CD14-positive monocyte (primary cell): ENCODE data around the gene PPP3CA. TPM values are rescaled to one million over a fixed set of nuclear protein-coding genes. Genes with fewer than 3 reads are reported as not detected.

ENCODE experiments used
- DNase-seq, 3 donors: peaks; one replicate each; pipeline ENCODE4 v3.0.0-alpha.2; 2011 to 2022
- H2AFZ ChIP-seq: 2 replicates; pipeline ENCODE4 v1.6.0; 2012; ENCODE audit warnings: mild to moderate bottlenecking, low read depth, low read length, inconsistent platforms; ENCODE audit not compliant: insufficient read depth, poor library complexity, severe bottlenecking
- H3K27ac ChIP-seq, 2 donors: 1 replicate in 1 of 2; 2 replicates in 1 of 2; pipeline ENCODE4 v1.5.1; 2012 to 2013; ENCODE audit warnings: low read length in 2 of 2, control low read depth in 1 of 2, inconsistent platforms in 1 of 2, low read depth in 1 of 2, mild to moderate bottlenecking in 1 of 2
- H3K27me3 ChIP-seq, 2 donors: one replicate each; pipeline versions ENCODE4 v1.6.0 to v1.6.1; 2011 to 2013; ENCODE audit warnings: low read length in 2 of 2; ENCODE audit not compliant: control insufficient read depth in 2 of 2, insufficient read depth in 2 of 2
- H3K36me3 ChIP-seq, 2 donors: replicated peaks in 1 of 2; 1 replicate in 1 of 2; 2 replicates in 1 of 2; pipeline versions ENCODE4 v1.5.1 to v1.6.1; 2012 to 2013; ENCODE audit warnings: low read length in 2 of 2, control low read depth in 1 of 2, inconsistent platforms in 1 of 2, mild to moderate bottlenecking in 1 of 2; ENCODE audit not compliant: insufficient read depth in 2 of 2, control insufficient read depth in 1 of 2
- H3K4me1 ChIP-seq, 2 donors: 1 replicate in 1 of 2; 2 replicates in 1 of 2; pipeline versions ENCODE4 v1.5.1 to v1.6.1; 2012 to 2013; ENCODE audit warnings: low read length in 2 of 2, control low read depth in 1 of 2, inconsistent platforms in 1 of 2, mild to moderate bottlenecking in 1 of 2, moderate library complexity in 1 of 2; ENCODE audit not compliant: insufficient read depth in 2 of 2, control insufficient read depth in 1 of 2
- H3K4me2 ChIP-seq: replicated peaks from 2 replicates; pipeline ENCODE3; 2012; ENCODE audit warnings: low read length, moderate library complexity, mild to moderate bottlenecking; ENCODE audit not compliant: poor library complexity, severe bottlenecking; ENCODE audit errors: extremely low read depth
- H3K4me3 ChIP-seq, 3 experiments: fragments of 200-600 bp in 1 of 3; sonication (generic) in 1 of 3; replicated peaks in 1 of 3; 1 replicate in 2 of 3; 2 replicates in 1 of 3; pipeline ENCODE4 v1.5.1; 2011 to 2013; ENCODE audit warnings: low read length in 3 of 3, mild to moderate bottlenecking in 3 of 3, control low read depth in 2 of 3, low read depth in 2 of 3, inconsistent platforms in 1 of 3, moderate library complexity in 1 of 3
- H3K79me2 ChIP-seq: 2 replicates; pipeline ENCODE4 v1.6.0; 2012; ENCODE audit warnings: mild to moderate bottlenecking, control low read depth, inconsistent platforms, low read length, moderate library complexity; ENCODE audit not compliant: insufficient read depth
- H3K9ac ChIP-seq: 2 replicates; pipeline ENCODE4 v1.6.0; 2017; ENCODE audit warnings: low read length, mild to moderate bottlenecking; ENCODE audit not compliant: insufficient read depth, poor library complexity, severe bottlenecking
- H3K9me3 ChIP-seq, 2 donors: replicated peaks in 1 of 2; 1 replicate in 1 of 2; 2 replicates in 1 of 2; pipeline versions ENCODE4 v1.5.1 to v1.6.1; 2012 to 2013; ENCODE audit warnings: low read length in 2 of 2, control low read depth in 1 of 2; ENCODE audit not compliant: control insufficient read depth in 1 of 2, insufficient read depth in 1 of 2
- H4K20me1 ChIP-seq: 2 replicates; pipeline ENCODE4 v1.6.0; 2012; ENCODE audit warnings: mild to moderate bottlenecking, low read length, control low read depth, moderate library complexity; ENCODE audit not compliant: insufficient read depth
- H3K27ac Mint-ChIP-seq, 7 donors: one replicate each; pipeline ENCODE4 v1.8.0; 2020; ENCODE audit warnings: mild to moderate bottlenecking in 7 of 7, mixed read lengths in 7 of 7, moderate library complexity in 6 of 7, inconsistent platforms in 2 of 7
- H3K27me3 Mint-ChIP-seq, 3 donors: one replicate each; pipeline ENCODE4 v1.8.0; 2021 to 2022; ENCODE audit warnings: low read depth in 3 of 3, mild to moderate bottlenecking in 3 of 3, mixed read lengths in 3 of 3, moderate library complexity in 3 of 3, inconsistent platforms in 1 of 3
- H3K36me3 Mint-ChIP-seq, 2 donors: one replicate each; pipeline ENCODE4 v1.8.0; 2020; ENCODE audit warnings: mixed read lengths in 2 of 2, inconsistent platforms in 1 of 2, mild to moderate bottlenecking in 1 of 2
- H3K4me1 Mint-ChIP-seq: one replicate; pipeline ENCODE4 v1.8.0; 2020; ENCODE audit warnings: mild to moderate bottlenecking, mixed read lengths
- H3K4me3 Mint-ChIP-seq, 2 donors: one replicate each; pipeline ENCODE4 v1.8.0; 2020; ENCODE audit warnings: mild to moderate bottlenecking in 2 of 2, mixed read lengths in 2 of 2, moderate library complexity in 1 of 2
- H3K9me3 Mint-ChIP-seq, 7 donors: one replicate each; pipeline ENCODE4 v1.8.0; 2020 to 2022; ENCODE audit warnings: mixed read lengths in 7 of 7, mild to moderate bottlenecking in 6 of 7, moderate library complexity in 6 of 7, inconsistent platforms in 2 of 7
- WGBS: methylation state at CpG from one replicate; pipeline ENCODE4 v1.1.5; 2013; ENCODE audit warnings: missing lambda C conversion rate; ENCODE audit not compliant: insufficient coverage; 5-methylcytosine and 5-hydroxymethylcytosine counted together
- intact Hi-C, 2 donors: fragments of 100-400 bp; cut with micrococcal nuclease; formaldehyde crosslinking; loops; one replicate each; pipeline versions ENCODE4 v1.15.0 to v1.15.1; 2023
- polyA plus RNA-seq, 3 donors: library from polyadenylated mRNA; depleted of rRNA in 1 of 3; unstranded in 2 of 3; stranded (reverse) in 1 of 3; fragments of 300-500 nt in 2 of 3; fragments of >200 nt in 1 of 3; fragmentation: Illumina TruSeq in 2 of 3; gene quantifications; 1 replicate in 2 of 3; 2 replicates in 1 of 3; pipeline ENCODE4 v1.2.3, GENCODE V29; 2012 to 2021
- TF ChIP-seq, protein P1 (sequence below): fragments of 200-600 bp; IDR thresholded peaks from one replicate; pipeline ENCODE4 v1.8.0; 2022; ENCODE audit warnings: antibody characterized with exemption, mild to moderate bottlenecking

The PPP3CA gene
- polyA plus RNA-seq, 3 donors, result 5.1 to 9.7 (median 8.9) TPM

DNA sequence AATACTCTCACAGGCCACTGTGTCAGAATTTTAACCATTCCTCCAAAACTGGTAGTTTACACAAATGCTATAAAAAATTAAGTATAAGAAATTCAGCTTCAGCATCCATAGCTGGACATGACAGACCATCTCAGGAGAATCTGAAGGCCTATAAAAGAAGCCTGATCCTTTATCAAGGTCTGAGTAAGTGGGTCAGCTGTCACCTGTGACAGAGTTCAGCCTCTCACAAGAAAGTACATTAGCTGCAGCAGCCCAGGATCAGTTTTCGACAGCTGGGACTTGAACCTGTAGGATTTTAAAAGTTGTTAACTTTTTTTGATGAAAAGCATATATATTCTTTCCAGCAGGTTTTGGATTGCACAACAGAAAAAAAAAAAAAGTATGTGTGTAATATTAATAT is 60.7 kb downstream of the PPP3CA start:
- H3K27me3 ChIP-seq, result no peaks in the 10 kb centered on the region
- no peak overlapping the region for H3K27ac ChIP-seq
- 100% methylated on average over 1 of the region's 1 CpG for WGBS
- Mint-ChIP-seq H3K9me3 (no peaks in the 10 kb centered on the region), H3K4me3 (no peak overlapping the region), H3K36me3 (no peaks in the 10 kb centered on the region), H3K27me3 (no peaks in the 10 kb centered on the region), H3K27ac (no peak overlapping the region), H3K4me1 (peaks cover 54% of the 10 kb centered on the region)
- H3K36me3 ChIP-seq, result no peaks in the 10 kb centered on the region
- DNase-seq, result no peak
- H3K9ac ChIP-seq, result no peak overlapping the region
- H4K20me1 ChIP-seq, result peaks cover 97% of the 10 kb centered on the region
- intact Hi-C loops, result loop anchor here in 1 of 2 donors (10.0 kb wide), 1 partner anchor 58 kb away; the partner anchor contains the start of gene PPP3CA
- no peak overlapping the region for H2AFZ ChIP-seq
- H3K9me3 ChIP-seq, result no peaks in the 10 kb centered on the region
- peaks cover 82% of the 10 kb centered on the region for H3K79me2 ChIP-seq
- H3K4me2 ChIP-seq, result no peak overlapping the region
- H3K4me3 ChIP-seq, result no peak overlapping the region
- H3K4me1 ChIP-seq, result peaks cover 22 to 41% of the 10 kb centered on the region in 2 donors
- TF ChIP-seq, protein P1, sequence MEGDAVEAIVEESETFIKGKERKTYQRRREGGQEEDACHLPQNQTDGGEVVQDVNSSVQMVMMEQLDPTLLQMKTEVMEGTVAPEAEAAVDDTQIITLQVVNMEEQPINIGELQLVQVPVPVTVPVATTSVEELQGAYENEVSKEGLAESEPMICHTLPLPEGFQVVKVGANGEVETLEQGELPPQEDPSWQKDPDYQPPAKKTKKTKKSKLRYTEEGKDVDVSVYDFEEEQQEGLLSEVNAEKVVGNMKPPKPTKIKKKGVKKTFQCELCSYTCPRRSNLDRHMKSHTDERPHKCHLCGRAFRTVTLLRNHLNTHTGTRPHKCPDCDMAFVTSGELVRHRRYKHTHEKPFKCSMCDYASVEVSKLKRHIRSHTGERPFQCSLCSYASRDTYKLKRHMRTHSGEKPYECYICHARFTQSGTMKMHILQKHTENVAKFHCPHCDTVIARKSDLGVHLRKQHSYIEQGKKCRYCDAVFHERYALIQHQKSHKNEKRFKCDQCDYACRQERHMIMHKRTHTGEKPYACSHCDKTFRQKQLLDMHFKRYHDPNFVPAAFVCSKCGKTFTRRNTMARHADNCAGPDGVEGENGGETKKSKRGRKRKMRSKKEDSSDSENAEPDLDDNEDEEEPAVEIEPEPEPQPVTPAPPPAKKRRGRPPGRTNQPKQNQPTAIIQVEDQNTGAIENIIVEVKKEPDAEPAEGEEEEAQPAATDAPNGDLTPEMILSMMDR, result no peak

GRCh38 chr4:101285985-101286384 is 61.3 kb downstream of the PPP3CA start:
- no peak overlapping the region for H3K27ac ChIP-seq
- WGBS, result no CpG with 5 or more reads among the region's 4 CpGs
- intact Hi-C loops, result loop anchor here in 1 of 2 donors (10.0 kb wide), 1 partner anchor 59 kb away; the partner anchor contains the start of gene PPP3CA
- peaks cover 82% of the 10 kb centered on the region for H3K79me2 ChIP-seq
- H4K20me1 ChIP-seq, result peaks cover 97% of the 10 kb centered on the region
- no peaks in the 10 kb centered on the region for H3K27me3 Mint-ChIP-seq
- no peaks in the 10 kb centered on the region for H3K36me3 ChIP-seq
- no peak overlapping the region for H3K4me2 ChIP-seq
- TF ChIP-seq, protein P1, result no peak
- H3K36me3 Mint-ChIP-seq, result no peaks in the 10 kb centered on the region
- no peaks in the 10 kb centered on the region for H3K9me3 Mint-ChIP-seq
- H3K9me3 ChIP-seq, result no peaks in the 10 kb centered on the region
- H3K27me3 ChIP-seq, result no peaks in the 10 kb centered on the region
- H3K9ac ChIP-seq, result no peak overlapping the region
- H2AFZ ChIP-seq, result no peak overlapping the region
- H3K27ac Mint-ChIP-seq, result no peak overlapping the region
- no peak overlapping the region for H3K4me3 Mint-ChIP-seq
- no peak for DNase-seq
- peaks cover 50% of the 10 kb centered on the region for H3K4me1 Mint-ChIP-seq
- H3K4me3 ChIP-seq, result no peak overlapping the region
- H3K4me1 ChIP-seq, result peaks cover 22 to 41% of the 10 kb centered on the region in 2 donors
